H1 (cell line): Measurements from ENCODE around the gene CXCL17. TPM values are rescaled to one million over a fixed set of nuclear protein-coding genes. Genes with fewer than 3 reads are reported as not detected.

ENCODE experiments used
- BCL11A ChIP-seq, 2 experiments: IDR thresholded peaks; one replicate each; pipeline ENCODE4 v1.6.1; 2011; ENCODE audit warnings: low read depth in 2 of 2, low read length in 2 of 2, mild to moderate bottlenecking in 2 of 2
- CEBPB ChIP-seq: IDR thresholded peaks from 2 replicates; pipeline ENCODE4 v1.6.1; 2012; ENCODE audit warnings: low read depth, low read length
- CHD7 ChIP-seq: fragments of 300-600 bp; sonication (generic); IDR thresholded peaks from 2 replicates; pipeline ENCODE4 v1.7.1; 2012; ENCODE audit warnings: low read length, moderate library complexity, mild to moderate bottlenecking, inconsistent platforms; ENCODE audit not compliant: insufficient replicate concordance
- EP300 ChIP-seq, 2 experiments: IDR thresholded peaks; 1 replicate in 1 of 2; 2 replicates in 1 of 2; pipeline ENCODE4 v1.6.1; 2011 to 2012; ENCODE audit warnings: low read depth in 2 of 2, low read length in 2 of 2, mild to moderate bottlenecking in 2 of 2, borderline replicate concordance in 1 of 2, inconsistent platforms in 1 of 2, moderate library complexity in 1 of 2
- SIN3A ChIP-seq, 2 experiments: IDR thresholded peaks in 1 of 2; conservative IDR thresholded peaks in 1 of 2; 2 replicates each; pipeline ENCODE4 v1.6.1; 2011 to 2012; ENCODE audit warnings: low read length in 2 of 2, improper control_type of control experiment in 1 of 2, low read depth in 1 of 2, mild to moderate bottlenecking in 1 of 2
- SIRT6 ChIP-seq: IDR thresholded peaks from one replicate; pipeline ENCODE4 v1.7.1; 2012; ENCODE audit warnings: low read length, inconsistent platforms
- TBP ChIP-seq: IDR thresholded peaks from 2 replicates; pipeline ENCODE4 v1.6.1; 2011; ENCODE audit warnings: low read depth, low read length, improper control_type of control experiment
- polyA plus RNA-seq, 7 experiments: library from polyadenylated mRNA; depleted of rRNA in 3 of 7; stranded (reverse) in 5 of 7; unstranded in 2 of 7; fragments of >200 nt in 5 of 7; fragments of 200-250 nt in 2 of 7; gene quantifications; 1 replicate in 5 of 7; 2 replicates in 1 of 7; 4 replicates in 1 of 7; pipeline versions ENCODE4 v1.2.1 to v1.2.3, GENCODE V29; 2011 to 2013; ENCODE audit warnings: missing spikeins in 2 of 7, mixed read lengths in 2 of 7
- total RNA-seq: library from RNA; stranded (reverse); fragmentation: NEBNext Ultra II Directional; extraction: Animal tissue kit (Norgen Biotek cat#: 25700); gene quantifications from 2 replicates; pipeline ENCODE4 v1.2.1, GENCODE V29; 2021
- TF ChIP-seq, protein P1 (sequence below): IDR thresholded peaks from 2 replicates; pipeline ENCODE4 v1.6.1; 2012; ENCODE audit warnings: low read length, inconsistent platforms

CXCL17 gene
- total and polyA plus RNA-seq, 2 of the 8 experiments (the other 6 are each of a cell fraction or from before 2014, with no cell fraction given): not detected

DNA sequence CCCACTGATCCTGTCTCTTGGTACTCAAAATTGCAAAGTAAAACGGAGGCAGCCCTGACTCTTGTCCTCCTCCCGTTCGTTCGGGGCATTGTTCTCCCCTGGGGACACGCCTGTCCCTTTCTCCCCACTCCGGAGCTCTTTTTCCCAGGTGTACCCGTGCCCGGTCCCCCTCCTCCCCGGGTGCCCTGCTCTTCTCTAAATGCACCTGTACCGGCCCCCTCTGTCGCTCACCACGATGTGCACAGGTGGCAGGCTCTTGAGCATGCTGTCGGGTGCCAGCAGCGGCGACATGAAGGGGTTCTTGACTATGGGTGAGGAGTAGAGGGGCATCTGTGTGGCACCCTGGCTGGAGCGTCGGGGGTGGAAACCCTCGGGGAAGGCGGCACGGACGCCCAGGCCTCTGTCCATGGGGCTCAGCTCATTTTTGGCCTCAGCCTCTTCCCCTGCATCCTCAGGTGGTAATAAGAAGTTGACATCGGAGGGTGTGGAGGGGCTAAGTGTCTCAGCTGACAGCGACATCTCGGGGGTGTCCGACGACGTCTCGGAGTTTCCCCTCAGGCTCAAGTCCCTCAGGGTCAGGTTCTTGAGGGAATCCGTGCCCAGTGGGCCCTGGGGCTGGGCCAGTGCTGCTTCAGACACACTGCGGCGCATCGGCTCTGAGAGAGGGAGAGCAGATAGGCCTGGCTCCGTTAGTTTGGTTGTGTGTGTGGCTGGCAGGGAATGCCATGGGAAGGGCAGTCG is 40.2 kb downstream of the CXCL17 start (continued):
- TF ChIP-seq CHD7: no peak
- TF ChIP-seq CEBPB: no peak
- TF ChIP-seq, protein P1, sequence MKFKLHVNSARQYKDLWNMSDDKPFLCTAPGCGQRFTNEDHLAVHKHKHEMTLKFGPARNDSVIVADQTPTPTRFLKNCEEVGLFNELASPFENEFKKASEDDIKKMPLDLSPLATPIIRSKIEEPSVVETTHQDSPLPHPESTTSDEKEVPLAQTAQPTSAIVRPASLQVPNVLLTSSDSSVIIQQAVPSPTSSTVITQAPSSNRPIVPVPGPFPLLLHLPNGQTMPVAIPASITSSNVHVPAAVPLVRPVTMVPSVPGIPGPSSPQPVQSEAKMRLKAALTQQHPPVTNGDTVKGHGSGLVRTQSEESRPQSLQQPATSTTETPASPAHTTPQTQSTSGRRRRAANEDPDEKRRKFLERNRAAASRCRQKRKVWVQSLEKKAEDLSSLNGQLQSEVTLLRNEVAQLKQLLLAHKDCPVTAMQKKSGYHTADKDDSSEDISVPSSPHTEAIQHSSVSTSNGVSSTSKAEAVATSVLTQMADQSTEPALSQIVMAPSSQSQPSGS: no peak
- TF ChIP-seq TBP: no peak
- no peak for TF ChIP-seq SIN3A (conservative IDR thresholded peaks at IDR 0.05 in 1 of 2, IDR thresholded peaks at IDR 0.05 in 1 of 2; ENCODE audit: low read depth in 1 of 2, low read length in 2 of 2)
- TF ChIP-seq SIRT6: no peak
- TF ChIP-seq BCL11A (IDR thresholded peaks at IDR 0.05; ENCODE audit: low read depth in 2 of 2, low read length in 2 of 2): no peak
- TF ChIP-seq EP300 (IDR thresholded peaks at IDR 0.05; ENCODE audit: borderline replicate concordance in 1 of 2, low read depth in 2 of 2, low read length in 2 of 2): no peak
